HepG2 (cell line): ENCODE measurements around the gene COQ8A. TPM values are rescaled to one million over a fixed set of nuclear protein-coding genes. Genes with fewer than 3 reads are reported as not detected.

ENCODE experiments used
- BRD4 ChIP-seq: sonication (generic); formaldehyde crosslinking; IDR thresholded peaks from 2 replicates; pipeline ENCODE4 v1.4.0; 2020; ENCODE audit warnings: missing genetic modification reagents
- DRAP1 ChIP-seq: IDR thresholded peaks from 2 replicates; pipeline ENCODE4 v1.6.1; 2016; ENCODE audit warnings: missing genetic modification reagents, missing compliant biosample characterization
- HDAC2 ChIP-seq: sonication (generic); formaldehyde crosslinking; IDR thresholded peaks from 2 replicates; pipeline ENCODE4 v1.4.0; 2020; ENCODE audit warnings: missing genetic modification reagents
- HNF1A ChIP-seq, 2 experiments: sonication (generic) in 1 of 2; formaldehyde crosslinking in 1 of 2; IDR thresholded peaks; 2 replicates each; pipeline versions ENCODE4 v1.4.0 to v1.6.1; 2016 to 2020; ENCODE audit warnings: borderline replicate concordance in 1 of 2, low read depth in 1 of 2, mild to moderate bottlenecking in 1 of 2, missing genetic modification reagents in 1 of 2
- KLF9 ChIP-seq: IDR thresholded peaks from 2 replicates; pipeline ENCODE4 v1.6.1; 2016; ENCODE audit warnings: low read depth
- RXRB ChIP-seq: IDR thresholded peaks from 2 replicates; pipeline ENCODE4 v1.6.1; 2016; ENCODE audit warnings: borderline replicate concordance, missing genetic modification reagents, missing compliant biosample characterization
- SOX5 ChIP-seq: IDR thresholded peaks from 2 replicates; pipeline ENCODE4 v1.6.1; 2016; ENCODE audit warnings: borderline replicate concordance
- THAP7 ChIP-seq: sonication (generic); formaldehyde crosslinking; IDR thresholded peaks from 2 replicates; pipeline ENCODE4 v1.8.1; 2023; ENCODE audit warnings: mild to moderate bottlenecking, missing genetic modification reagents
- YY1 ChIP-seq: IDR thresholded peaks from 2 replicates; pipeline ENCODE4 v1.6.1; 2011; ENCODE audit warnings: low read length, low read depth, moderate library complexity, mild to moderate bottlenecking; ENCODE audit not compliant: insufficient read depth, insufficient replicate concordance
- ZFP91 ChIP-seq: sonication (generic); formaldehyde crosslinking; IDR thresholded peaks from 2 replicates; pipeline ENCODE4 v1.9.0; 2022; ENCODE audit warnings: missing genetic modification reagents, mild to moderate bottlenecking, borderline replicate concordance
- ZMAT3 ChIP-seq: sonication (generic); formaldehyde crosslinking; conservative IDR thresholded peaks from 2 replicates; pipeline ENCODE4 v1.7.0; 2021; ENCODE audit warnings: missing genetic modification reagents
- ZNF121 ChIP-seq: sonication (generic); formaldehyde crosslinking; IDR thresholded peaks from 2 replicates; pipeline ENCODE4 v1.5.0; 2020; ENCODE audit warnings: mild to moderate bottlenecking, missing genetic modification reagents
- ZNF124 ChIP-seq: sonication (generic); formaldehyde crosslinking; IDR thresholded peaks from 2 replicates; pipeline ENCODE4 v1.4.0; 2020; ENCODE audit warnings: missing genetic modification reagents
- ZNF331 ChIP-seq: sonication (generic); formaldehyde crosslinking; IDR thresholded peaks from 2 replicates; pipeline ENCODE4 v1.4.0; 2020; ENCODE audit warnings: missing genetic modification reagents
- ZNF543 ChIP-seq: sonication (generic); formaldehyde crosslinking; IDR thresholded peaks from 2 replicates; pipeline ENCODE4 v1.4.0; 2020; ENCODE audit warnings: mild to moderate bottlenecking, missing genetic modification reagents
- ZNF605 ChIP-seq: sonication (generic); formaldehyde crosslinking; IDR thresholded peaks from 2 replicates; pipeline ENCODE4 v1.8.0; 2022; ENCODE audit warnings: mild to moderate bottlenecking, missing genetic modification reagents
- ZNF644 ChIP-seq: IDR thresholded peaks from 2 replicates; pipeline ENCODE4 v1.6.1; 2016; ENCODE audit warnings: low read depth
- ZNF761 ChIP-seq: sonication (generic); formaldehyde crosslinking; conservative IDR thresholded peaks from 2 replicates; pipeline ENCODE4 v1.4.0; 2020; ENCODE audit warnings: mild to moderate bottlenecking, missing genetic modification reagents
- polyA plus RNA-seq, 8 experiments: library from polyadenylated mRNA; depleted of rRNA in 3 of 8; stranded (reverse) in 7 of 8; unstranded in 1 of 8; fragments of >200 nt; fragmentation: Illumina TruSeq in 4 of 8; extraction: Trizol in 4 of 8; gene quantifications; 2 replicates each; pipeline versions ENCODE4 v1.2.1 to v1.2.3, GENCODE V29; 2011 to 2016; ENCODE audit warnings: low read depth in 4 of 8, missing spikeins in 1 of 8, mixed read lengths in 1 of 8; ENCODE audit not compliant: insufficient read depth in 1 of 8
- total RNA-seq, 5 experiments: library from RNA; depleted of rRNA; stranded (reverse); fragments of >200 nt; fragmentation: Illumina TruSeq; extraction: Trizol; gene quantifications; 2 replicates each; pipeline ENCODE4 v1.2.3, GENCODE V29; 2016; ENCODE audit warnings: low read depth in 1 of 5

COQ8A gene
- total and polyA plus RNA-seq, 2 of the 13 experiments (the other 11 are each of a cell fraction or from before 2014, with no cell fraction given), result 60.4 to 88.7 TPM

GRCh38 chr1:226920446-226920894 lies 19.6 kb upstream of the COQ8A start (continued):
- TF ChIP-seq YY1, result no peak
- peak; percentile 42; the same call in 1 of the 2 replicates for TF ChIP-seq ZNF124 (CRISPR knock-in tag)
- peak; percentile 83 for TF ChIP-seq RXRB (CRISPR knock-in tag)
- TF ChIP-seq SOX5, result peak; percentile 55
- peak; percentile 44; the same call in 1 of the 2 replicates for TF ChIP-seq ZFP91 (CRISPR knock-in tag)
- TF ChIP-seq BRD4 (CRISPR knock-in tag), result 0 out of 2 replicates have a peak, but pooled peaks have one; percentile 58
- peak; percentile 77 for TF ChIP-seq HDAC2
- TF ChIP-seq KLF9, result 0 out of 2 replicates have a peak, but pooled peaks have one; percentile 43
- TF ChIP-seq THAP7 (CRISPR knock-in tag), result peak; percentile 64; the same call in 1 of the 2 replicates
- TF ChIP-seq ZNF605 (CRISPR knock-in tag), result peak; percentile 74
- TF ChIP-seq HNF1A (IDR thresholded peaks at IDR 0.05; ENCODE audit: low read depth), result no peak
- no peak for TF ChIP-seq HNF1A (CRISPR knock-in tag; IDR thresholded peaks at IDR 0.05; ENCODE audit: borderline replicate concordance)
- TF ChIP-seq ZNF121, result 0 out of 2 replicates have a peak, but pooled peaks have one; percentile 56
- TF ChIP-seq ZNF331 (CRISPR knock-in tag), result peak; percentile 84
- 0 out of 2 replicates have a peak, but pooled peaks have one; percentile 78 for TF ChIP-seq ZNF761 (CRISPR knock-in tag)
- 0 out of 2 replicates have a peak, but pooled peaks have one; percentile 19 for TF ChIP-seq ZMAT3 (CRISPR knock-in tag)
- 0 out of 2 replicates have a peak, but pooled peaks have one; percentile 29 for TF ChIP-seq ZNF543 (CRISPR knock-in tag)
- TF ChIP-seq ZNF644 (CRISPR knock-in tag), result peak; percentile 91
- peak; percentile 69; the same call in 1 of the 2 replicates for TF ChIP-seq DRAP1 (CRISPR knock-in tag)
